Chondrocyte (in vitro differentiated cells): ENCODE data around the gene MT1F. TPM values are rescaled to one million over a fixed set of nuclear protein-coding genes. Genes with fewer than 3 reads are reported as not detected.

ENCODE experiments used
- DNase-seq: peaks from one replicate; pipeline ENCODE4 v3.0.0; 2021; ENCODE audit warnings: mixed read lengths, low spot score
- H3K27ac Mint-ChIP-seq: one replicate; pipeline ENCODE4 v1.8.0; 2021; ENCODE audit warnings: mild to moderate bottlenecking, moderate library complexity, mixed read lengths; ENCODE audit not compliant: unreplicated experiment
- H3K27me3 Mint-ChIP-seq: 2 replicates; pipeline ENCODE4 v1.8.0; 2021; ENCODE audit warnings: low read depth, mixed read lengths
- H3K36me3 Mint-ChIP-seq: 2 replicates; pipeline ENCODE4 v1.8.0; 2021; ENCODE audit warnings: low read depth, mixed read lengths
- H3K4me1 Mint-ChIP-seq: 2 replicates; pipeline ENCODE4 v1.8.0; 2021; ENCODE audit warnings: low read depth, mild to moderate bottlenecking, mixed read lengths
- H3K4me3 Mint-ChIP-seq: one replicate; pipeline ENCODE4 v1.8.0; 2021; ENCODE audit warnings: mild to moderate bottlenecking, moderate library complexity, mixed read lengths; ENCODE audit not compliant: unreplicated experiment
- H3K9me3 Mint-ChIP-seq: 2 replicates; pipeline ENCODE4 v1.8.0; 2021; ENCODE audit warnings: low read depth, mixed read lengths
- CTCF ChIP-seq: fragments of 200-600 bp; sonication (generic); IDR thresholded peaks from 2 replicates; pipeline ENCODE4 v1.5.0; 2021; ENCODE audit warnings: antibody characterized with exemption, mild to moderate bottlenecking, moderate library complexity
- total RNA-seq: library from RNA; stranded (reverse); gene quantifications from 3 replicates; pipeline ENCODE4 v1.2.1, GENCODE V29; 2021

Gene MT1F
- total RNA-seq, 1 donor from 2014 or later: 5.8 TPM

- H3K36me3 Mint-ChIP-seq: no peaks in the 10 kb centered on the region
- peaks cover 65% of the 10 kb centered on the region for H3K27me3 Mint-ChIP-seq
- no peak overlapping the region for H3K27ac Mint-ChIP-seq
- H3K4me3 Mint-ChIP-seq: no peak overlapping the region
- no peak for DNase-seq
- no peaks in the 10 kb centered on the region for H3K9me3 Mint-ChIP-seq
- TF ChIP-seq CTCF: no peak
- peaks cover 21% of the 10 kb centered on the region for H3K4me1 Mint-ChIP-seq
Measured at GRCh38 chr16:56636616-56637413, 20.9 kb upstream of the MT1F start.

- no peak for DNase-seq
- Mint-ChIP-seq H3K27me3 (peaks cover 72% of the 10 kb centered on the region), H3K4me1 (peaks cover 14% of the 10 kb centered on the region)
Measured at GRCh38 chr16:56637814-56638750, 19.7 kb upstream of the MT1F start, which contains the start of gene MT1A. MT1A (plus strand) TSS chr16:56638666; CDS start chr16:56638739, 73 bp downstream.

GRCh38 chr16:56639045-56639444 lies 18.7 kb upstream of the MT1F start:
- peaks cover 70% of the 10 kb centered on the region for H3K27me3 Mint-ChIP-seq
- H3K27ac Mint-ChIP-seq: no peak overlapping the region
- peaks cover 18% of the 10 kb centered on the region for H3K4me1 Mint-ChIP-seq
- DNase-seq: no peak
- no peak for TF ChIP-seq CTCF
- H3K36me3 Mint-ChIP-seq: peaks cover 2% of the 10 kb centered on the region
- H3K4me3 Mint-ChIP-seq: peak overlapping the region; percentile 70
- no peaks in the 10 kb centered on the region for H3K9me3 Mint-ChIP-seq

More at GRCh38 chr16:56637814-56638750, 19.7 kb upstream of the MT1F start, which contains the start of gene MT1A:
- Mint-ChIP-seq H3K36me3 (peaks cover 2% of the 10 kb centered on the region), H3K4me3 (peak within 1 kb of the TSS; percentile 70), H3K27ac (no peak within 1 kb of the TSS), H3K9me3 (no peaks in the 10 kb centered on the region)
- TF ChIP-seq CTCF: no peak

- peaks cover 2% of the 10 kb centered on the region for H3K36me3 Mint-ChIP-seq
- DNase-seq: no peak
- no peaks in the 10 kb centered on the region for H3K9me3 Mint-ChIP-seq
- H3K27ac Mint-ChIP-seq: no peak overlapping the region
- H3K4me1 Mint-ChIP-seq: peaks cover 14% of the 10 kb centered on the region
- no peak overlapping the region for H3K4me3 Mint-ChIP-seq
- no peak for TF ChIP-seq CTCF
- H3K27me3 Mint-ChIP-seq: peaks cover 69% of the 10 kb centered on the region
Measured at GRCh38 chr16:56640076-56640475, 17.7 kb upstream of the MT1F start.

GRCh38 chr16:56641166-56641565 lies 16.6 kb upstream of the MT1F start:
- Mint-ChIP-seq H3K27ac (no peak overlapping the region), H3K27me3 (peaks cover 70% of the 10 kb centered on the region), H3K36me3 (peaks cover 2% of the 10 kb centered on the region), H3K4me1 (peaks cover 13% of the 10 kb centered on the region), H3K9me3 (no peaks in the 10 kb centered on the region), H3K4me3 (no peak overlapping the region)
- TF ChIP-seq CTCF: no peak
- DNase-seq: no peak
